ENCODE measurements around the gene KLHL1. TPM values are rescaled to one million over a fixed set of nuclear protein-coding genes. Genes with fewer than 3 reads are reported as not detected.

The KLHL1 gene
- total and polyA plus RNA-seq, 2 of the 4 experiments (the other 2 are of a cell fraction) = not detected

DNA sequence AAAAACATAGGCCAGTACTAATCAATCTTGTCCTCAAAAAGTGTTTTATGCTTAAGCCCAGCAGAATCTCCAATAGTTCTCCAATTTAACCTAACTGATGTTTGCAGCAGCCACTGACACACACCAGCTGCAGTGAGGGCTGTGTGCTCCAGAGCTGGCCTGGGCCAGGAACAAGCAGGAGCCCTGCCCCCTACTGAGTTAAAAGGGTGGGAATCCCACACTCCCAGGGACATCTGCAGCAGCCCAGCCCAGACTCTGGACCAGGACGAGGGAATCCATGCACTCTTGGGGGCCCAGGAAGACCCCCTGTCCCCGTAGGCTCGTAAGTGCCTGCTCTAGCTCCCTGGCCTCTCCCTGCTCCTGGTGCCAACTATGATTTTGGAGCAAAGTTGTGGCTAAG is 92.1 kb downstream of the KLHL1 start:
- Histone ChIP-seq H2BK5ac (ENCODE audit: low read depth, low read length, poor library complexity, severe bottlenecking) (no peak overlapping the region), H4K91ac (ENCODE audit: insufficient read depth, low read depth, low read length) (no peak overlapping the region), H3K27ac (ENCODE audit: insufficient read depth, low read length) (no peak overlapping the region), H3K14ac (replicated peaks; ENCODE audit: low read depth, low read length) (no peak overlapping the region), H4K20me1 (ENCODE audit: insufficient read depth, low read length) (no peaks in the 10 kb centered on the region), H2BK20ac (ENCODE audit: low read depth, low read length) (no peak overlapping the region), H3K4ac (ENCODE audit: low read depth, low read length) (no peak overlapping the region), H3K9me1 (ENCODE audit: insufficient read depth, low read length) (no peaks in the 10 kb centered on the region), H3K9me3 (ENCODE audit: control insufficient read depth, insufficient read depth, low read length) (peaks cover 14% of the 10 kb centered on the region; the same call in 1 of the 2 replicates), H3K27me3 (ENCODE audit: control insufficient read depth, insufficient read depth, low read length) (no peaks in the 10 kb centered on the region), H3K4me1 (ENCODE audit: control insufficient read depth, insufficient read depth, low read length) (no peaks in the 10 kb centered on the region), H2AFZ (replicated peaks; ENCODE audit: low read length, poor library complexity) (no peak overlapping the region), H2BK15ac (ENCODE audit: low read depth, low read length) (no peak overlapping the region), H3K4me2 (ENCODE audit: low read depth, low read length) (no peak overlapping the region), H2AK5ac (ENCODE audit: low read depth, low read length) (no peak overlapping the region), H3K56ac (ENCODE audit: extremely low read depth, insufficient read depth, low read length) (no peak overlapping the region), H2AK9ac (replicated peaks; ENCODE audit: low read depth, low read length, poor library complexity) (no peak overlapping the region), H2BK120ac (ENCODE audit: low read depth, low read length) (no peak overlapping the region), H3K18ac (ENCODE audit: low read depth, low read length) (no peak overlapping the region), H3K79me1 (ENCODE audit: low read depth in 1 of 2, low read length in 2 of 2) (no peaks in the 10 kb centered on the region), H4K5ac (ENCODE audit: low read depth, low read length) (no peak overlapping the region), H3K4me3 (ENCODE audit: insufficient read depth, low read depth, low read length) (no peak overlapping the region), H3K23ac (ENCODE audit: low read depth, low read length) (no peak overlapping the region), H3K9ac (ENCODE audit: low read depth, low read length) (no peak overlapping the region), H4K8ac (ENCODE audit: low read depth in 2 of 2, low read length in 2 of 2) (no peak overlapping the region), H3K36me3 (ENCODE audit: control insufficient read depth, insufficient read depth, low read length) (no peaks in the 10 kb centered on the region)
- intact Hi-C loops (cut with micrococcal nuclease) = no loop called here
- TF ChIP-seq POLR2A (IDR thresholded peaks at IDR 0.05; ENCODE audit: low read depth, low read length) = no peak
- TF ChIP-seq CEBPB (IDR thresholded peaks at IDR 0.05; ENCODE audit: low read depth, low read length) = no peak
- TF ChIP-seq SMC3 (IDR thresholded peaks at IDR 0.05; ENCODE audit: low read depth, low read length) = no peak
- no peak for TF ChIP-seq BHLHE40 (IDR thresholded peaks at IDR 0.05; ENCODE audit: low read depth, low read length)
- TF ChIP-seq RFX5 (IDR thresholded peaks at IDR 0.05; ENCODE audit: low read depth, low read length) = no peak
- TF ChIP-seq RCOR1 (IDR thresholded peaks at IDR 0.05; ENCODE audit: insufficient replicate concordance, low read length) = no peak
- TF ChIP-seq MAZ (IDR thresholded peaks at IDR 0.05; ENCODE audit: borderline replicate concordance, low read depth, low read length) = no peak
- TF ChIP-seq, protein P1, sequence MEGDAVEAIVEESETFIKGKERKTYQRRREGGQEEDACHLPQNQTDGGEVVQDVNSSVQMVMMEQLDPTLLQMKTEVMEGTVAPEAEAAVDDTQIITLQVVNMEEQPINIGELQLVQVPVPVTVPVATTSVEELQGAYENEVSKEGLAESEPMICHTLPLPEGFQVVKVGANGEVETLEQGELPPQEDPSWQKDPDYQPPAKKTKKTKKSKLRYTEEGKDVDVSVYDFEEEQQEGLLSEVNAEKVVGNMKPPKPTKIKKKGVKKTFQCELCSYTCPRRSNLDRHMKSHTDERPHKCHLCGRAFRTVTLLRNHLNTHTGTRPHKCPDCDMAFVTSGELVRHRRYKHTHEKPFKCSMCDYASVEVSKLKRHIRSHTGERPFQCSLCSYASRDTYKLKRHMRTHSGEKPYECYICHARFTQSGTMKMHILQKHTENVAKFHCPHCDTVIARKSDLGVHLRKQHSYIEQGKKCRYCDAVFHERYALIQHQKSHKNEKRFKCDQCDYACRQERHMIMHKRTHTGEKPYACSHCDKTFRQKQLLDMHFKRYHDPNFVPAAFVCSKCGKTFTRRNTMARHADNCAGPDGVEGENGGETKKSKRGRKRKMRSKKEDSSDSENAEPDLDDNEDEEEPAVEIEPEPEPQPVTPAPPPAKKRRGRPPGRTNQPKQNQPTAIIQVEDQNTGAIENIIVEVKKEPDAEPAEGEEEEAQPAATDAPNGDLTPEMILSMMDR (conservative IDR thresholded peaks at IDR 0.05; ENCODE audit: low read depth, low read length) = no peak
- TF ChIP-seq RAD21 (IDR thresholded peaks at IDR 0.05; ENCODE audit: low read length) = no peak
- no peak for TF ChIP-seq MXI1 (IDR thresholded peaks at IDR 0.05; ENCODE audit: borderline replicate concordance, low read depth, low read length)
- no peak for TF ChIP-seq CHD1 (IDR thresholded peaks at IDR 0.05; ENCODE audit: low read depth, low read length)
- TF ChIP-seq NFE2L2 (IDR thresholded peaks at IDR 0.05; ENCODE audit: low read depth, low read length) = no peak
- TF ChIP-seq FOS (IDR thresholded peaks at IDR 0.05; ENCODE audit: low read depth, low read length) = no peak
- 20% methylated on average over 1 of the region's 3 CpGs; no CpG with 5 or more reads in 1 of the 2 experiments for WGBS, 2 experiments (ENCODE audit: extremely low coverage in 2 of 2, insufficient read length in 1 of 2)
- ChIA-PET CTCF (no interaction called here), POLR2A (ENCODE audit: unreplicated experiment) (no interaction called here)
- in situ Hi-C loops (cut with MboI; ENCODE audit: low sequenced_read_pairs) = no loop called here
- dilution Hi-C loops (cut with HindIII; ENCODE audit: low sequenced_read_pairs, unreplicated experiment) = no loop called here
- DNase-seq = no peak
- no TSS peak for BruUV-seq (replicated peaks)
- no peak for ATAC-seq (ENCODE audit: low read depth)
